Gastrocnemius medialis (tissue), 4 donors: ENCODE measurements around the gene MAB21L3.

Experiments used
- POLR2A ChIP-seq, 2 donors: fragments of 450-650 bp; IDR thresholded peaks; one replicate each; pipeline ENCODE4 v1.6.1; 2017; ENCODE audit warnings: antibody characterized with exemption in 2 of 2, mild to moderate bottlenecking in 2 of 2, moderate library complexity in 2 of 2
- TF ChIP-seq, protein P1 (sequence below), 5 experiments: fragments of 450-650 bp in 3 of 5; fragments of 200-600 bp in 2 of 5; sonication (generic) in 2 of 5; IDR thresholded peaks in 4 of 5; conservative IDR thresholded peaks in 1 of 5; 1 replicate in 4 of 5; 2 replicates in 1 of 5; pipeline ENCODE4 v1.5.1; 2016 to 2019; ENCODE audit warnings: antibody characterized with exemption in 5 of 5, mild to moderate bottlenecking in 3 of 5, moderate library complexity in 3 of 5

GRCh38 chr1:116075990-116076389 lies 35.2 kb upstream of the MAB21L3 start:
- TF ChIP-seq, protein P1, sequence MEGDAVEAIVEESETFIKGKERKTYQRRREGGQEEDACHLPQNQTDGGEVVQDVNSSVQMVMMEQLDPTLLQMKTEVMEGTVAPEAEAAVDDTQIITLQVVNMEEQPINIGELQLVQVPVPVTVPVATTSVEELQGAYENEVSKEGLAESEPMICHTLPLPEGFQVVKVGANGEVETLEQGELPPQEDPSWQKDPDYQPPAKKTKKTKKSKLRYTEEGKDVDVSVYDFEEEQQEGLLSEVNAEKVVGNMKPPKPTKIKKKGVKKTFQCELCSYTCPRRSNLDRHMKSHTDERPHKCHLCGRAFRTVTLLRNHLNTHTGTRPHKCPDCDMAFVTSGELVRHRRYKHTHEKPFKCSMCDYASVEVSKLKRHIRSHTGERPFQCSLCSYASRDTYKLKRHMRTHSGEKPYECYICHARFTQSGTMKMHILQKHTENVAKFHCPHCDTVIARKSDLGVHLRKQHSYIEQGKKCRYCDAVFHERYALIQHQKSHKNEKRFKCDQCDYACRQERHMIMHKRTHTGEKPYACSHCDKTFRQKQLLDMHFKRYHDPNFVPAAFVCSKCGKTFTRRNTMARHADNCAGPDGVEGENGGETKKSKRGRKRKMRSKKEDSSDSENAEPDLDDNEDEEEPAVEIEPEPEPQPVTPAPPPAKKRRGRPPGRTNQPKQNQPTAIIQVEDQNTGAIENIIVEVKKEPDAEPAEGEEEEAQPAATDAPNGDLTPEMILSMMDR (IDR thresholded peaks at IDR 0.05 in 4 of 5, conservative IDR thresholded peaks at IDR 0.05 in 1 of 5) = no peak
- no peak for TF ChIP-seq POLR2A (IDR thresholded peaks at IDR 0.05)
